Activated CD4-positive, alpha-beta T cell treated with anti-CD3 and anti-CD28 coated beads, Interleukin-2, Interleukin-4, amounts not matched to agents 100 ng/mL and 50 ng/mL, durations not matched to agents 16 hours and 8 hours (primary cell): ENCODE data around the gene MED17.
"Not testable (repeated sequence)": the region's sequence is repeated elsewhere in the genome, so short reads cannot be mapped to it uniquely, and the experiment has no call there.

Source experiments
- DNase-seq: peaks from one replicate; pipeline ENCODE4 v3.0.0-alpha.2; 2020; ENCODE audit warnings: low spot score

The MED17 gene

GRCh38 chr11:93757924-93758865, 25.9 kb upstream of the MED17 start:
- no peak for DNase-seq

- not testable (repeated sequence) for DNase-seq
Measured at GRCh38 chr11:93759123-93759522, 25.0 kb upstream of the MED17 start.

GRCh38 chr11:93761910-93762309, 22.2 kb upstream of the MED17 start:
- DNase-seq, result no peak

GRCh38 chr11:93765551-93765950, 18.5 kb upstream of the MED17 start:
- DNase-seq, result no peak

- no peak for DNase-seq
Measured at GRCh38 chr11:93766504-93766903, 17.6 kb upstream of the MED17 start.

- DNase-seq, result no peak
Measured at GRCh38 chr11:93767018-93767417, 17.1 kb upstream of the MED17 start.

GRCh38 chr11:93770160-93770559, 13.9 kb upstream of the MED17 start:
- no peak for DNase-seq

- no peak for DNase-seq
Measured at GRCh38 chr11:93772123-93772522, 12.0 kb upstream of the MED17 start.

GRCh38 chr11:93773045-93773477, 11.0 kb upstream of the MED17 start:
- DNase-seq, result no peak

GRCh38 chr11:93773601-93774200, 10.4 kb upstream of the MED17 start:
- DNase-seq, result no peak

GRCh38 chr11:93774560-93774959, 9.5 kb upstream of the MED17 start:
- DNase-seq, result not testable (repeated sequence)

- no peak for DNase-seq
Measured at GRCh38 chr11:93775289-93775688, 8.8 kb upstream of the MED17 start.

- DNase-seq, result no peak
Measured at GRCh38 chr11:93783362-93783761, 720 bp upstream of the MED17 start.

GRCh38 chr11:93783765-93784144, 327 bp upstream of the MED17 start:
- DNase-seq, result no peak

- peak; percentile 39 for DNase-seq
Measured at GRCh38 chr11:93784935-93785360, 866 bp downstream of the MED17 start.

- DNase-seq, result no peak
Measured at GRCh38 chr11:93791493-93791892, 7.4 kb downstream of the MED17 start.

GRCh38 chr11:93796441-93797231, 12.6 kb downstream of the MED17 start:
- no peak for DNase-seq

- DNase-seq, result no peak
Measured at GRCh38 chr11:93801366-93801765, 17.3 kb downstream of the MED17 start.

GRCh38 chr11:93804879-93805278, 20.8 kb downstream of the MED17 start:
- no peak for DNase-seq

- no peak for DNase-seq
Measured at GRCh38 chr11:93807980-93808379, 23.9 kb downstream of the MED17 start.

- no peak for DNase-seq
Measured at GRCh38 chr11:93813974-93814373, 29.9 kb downstream of the MED17 start.

GRCh38 chr11:93814966-93815633, 31.0 kb downstream of the MED17 start:
- DNase-seq, result no peak
